K562 (cell line): Measurements from ENCODE around the gene GTF2A1L. TPM values are rescaled to one million over a fixed set of nuclear protein-coding genes. Genes with fewer than 3 reads are reported as not detected.

Source experiments
- CCAR2 ChIP-seq: fragments of 200-400 bp; formaldehyde crosslinking; IDR thresholded peaks from 2 replicates; pipeline ENCODE4 v1.6.1; 2017; ENCODE audit warnings: mild to moderate bottlenecking, low read depth, low read length
- ELK1 ChIP-seq: sonication (generic); formaldehyde crosslinking; IDR thresholded peaks from 2 replicates; pipeline ENCODE4 v1.8.1; 2022; ENCODE audit warnings: missing genetic modification reagents
- EP300 ChIP-seq: IDR thresholded peaks from 2 replicates; pipeline ENCODE4 v1.6.1; 2012; ENCODE audit warnings: low read length, improper control_type of control experiment
- FOSL1 ChIP-seq: fragments of 200-800 bp; sonication (Bioruptor generic); conservative IDR thresholded peaks from 2 replicates; pipeline ENCODE4 v1.6.1; 2016; ENCODE audit warnings: missing genetic modification characterization, missing compliant biosample characterization
- FOXJ3 ChIP-seq: sonication (generic); formaldehyde crosslinking; IDR thresholded peaks from 2 replicates; pipeline ENCODE4 v1.4.0; 2020; ENCODE audit warnings: mild to moderate bottlenecking, missing genetic modification reagents
- FOXK1 ChIP-seq: sonication (generic); formaldehyde crosslinking; IDR thresholded peaks from 2 replicates; pipeline ENCODE4 v1.8.0; 2022; ENCODE audit warnings: missing genetic modification reagents, mild to moderate bottlenecking, borderline replicate concordance
- KAT8 ChIP-seq: fragments of 450-650 bp; IDR thresholded peaks from 2 replicates; pipeline ENCODE4 v1.6.1; 2016; ENCODE audit warnings: low read depth, mild to moderate bottlenecking
- NR2F6 ChIP-seq: fragments of 450-650 bp; formaldehyde crosslinking; IDR thresholded peaks from 2 replicates; pipeline ENCODE4 v1.4.0; 2020; ENCODE audit warnings: mild to moderate bottlenecking
- POLR2A ChIP-seq: fragments of 450-650 bp; conservative IDR thresholded peaks from 2 replicates; pipeline ENCODE4 v1.6.1; 2016
- SMARCC2 ChIP-seq: fragments of 450-650 bp; IDR thresholded peaks from 2 replicates; pipeline ENCODE4 v1.6.1; 2017; ENCODE audit warnings: antibody characterized with exemption, moderate library complexity, mild to moderate bottlenecking, low read depth
- TOE1 ChIP-seq, 2 experiments: fragments of 450-650 bp in 1 of 2; sonication (generic) in 1 of 2; formaldehyde crosslinking in 1 of 2; IDR thresholded peaks; 2 replicates each; pipeline versions ENCODE4 v1.7.1 to v1.8.0; 2016 to 2022; ENCODE audit warnings: borderline replicate concordance in 2 of 2, mild to moderate bottlenecking in 2 of 2, antibody characterized with exemption in 1 of 2, inconsistent platforms in 1 of 2, low read depth in 1 of 2, missing genetic modification reagents in 1 of 2, moderate library complexity in 1 of 2
- ZBTB9 ChIP-seq: fragments of 450-650 bp; formaldehyde crosslinking; IDR thresholded peaks from 2 replicates; pipeline ENCODE4 v1.4.0; 2020; ENCODE audit warnings: mild to moderate bottlenecking, moderate library complexity
- ZFP1 ChIP-seq: fragments of 450-650 bp; formaldehyde crosslinking; IDR thresholded peaks from 2 replicates; pipeline ENCODE4 v1.4.0; 2020; ENCODE audit warnings: mild to moderate bottlenecking, mixed read lengths
- ZHX1 ChIP-seq: fragments of 150-350 bp; conservative IDR thresholded peaks from 2 replicates; pipeline ENCODE4 v1.6.1; 2014; ENCODE audit warnings: low read length
- ZNF639 ChIP-seq, 2 experiments: fragments of 200-800 bp in 1 of 2; sonication (Bioruptor generic) in 1 of 2; sonication (generic) in 1 of 2; formaldehyde crosslinking in 1 of 2; IDR thresholded peaks in 1 of 2; conservative IDR thresholded peaks in 1 of 2; 2 replicates each; pipeline versions ENCODE4 v1.5.0 to v1.6.1; 2016 to 2020; ENCODE audit warnings: missing compliant biosample characterization in 1 of 2, missing genetic modification characterization in 1 of 2, missing genetic modification reagents in 1 of 2
- polyA plus RNA-seq, 8 experiments: library from polyadenylated mRNA; depleted of rRNA in 4 of 8; stranded (reverse) in 5 of 8; unstranded in 3 of 8; fragments of >200 nt; fragmentation: Nextera tagmentation in 2 of 8; fragmentation: Illumina TruSeq in 1 of 8; extraction: Ambion mirVana in 2 of 8; extraction: Trizol in 1 of 8; gene quantifications; 2 replicates each; pipeline versions ENCODE4 v1.2.1 to v1.2.3, GENCODE V29; 2011 to 2014; ENCODE audit warnings: inconsistent platforms in 1 of 8, missing spikeins in 1 of 8
- total RNA-seq, 7 experiments: library from RNA; depleted of rRNA in 6 of 7; stranded (reverse); fragments of >200 nt in 6 of 7; fragmentation: Illumina TruSeq in 2 of 7; extraction: Trizol in 2 of 7; gene quantifications; 2 replicates each; pipeline versions ENCODE4 v1.2.1 to v1.2.3, GENCODE V29; 2011 to 2021; ENCODE audit warnings: low replicate concordance in 1 of 7

GTF2A1L gene
- total and polyA plus RNA-seq, 9 of the 15 experiments (the other 6 are each of a cell fraction or from before 2014, with no cell fraction given) = 0.05 to 0.35 (median 0.12) TPM; not detected in 5

GRCh38 chr2:48605482-48606175 is 12.0 kb upstream of the GTF2A1L start (continued):
- no peak for TF ChIP-seq ZHX1
- TF ChIP-seq POLR2A = no peak
- TF ChIP-seq KAT8 = no peak
- peak; percentile 92 for TF ChIP-seq SMARCC2
- no peak for TF ChIP-seq ELK1 (CRISPR knock-in tag)
- peak in 1 of 2 experiments; percentile 71; a peak in 1 of 4 replicates for TF ChIP-seq ZNF639 (CRISPR knock-in tag; conservative IDR thresholded peaks at IDR 0.05 in 1 of 2, IDR thresholded peaks at IDR 0.05 in 1 of 2)
- peak; percentile 77 for TF ChIP-seq FOSL1 (tag)
- peak; percentile 98 for TF ChIP-seq EP300
- no peak for TF ChIP-seq FOXJ3 (CRISPR knock-in tag)
- no peak for TF ChIP-seq FOXK1 (CRISPR knock-in tag)
- TF ChIP-seq ZFP1 = no peak
- no peak for TF ChIP-seq ZBTB9 (CRISPR knock-in tag)
- no peak for TF ChIP-seq TOE1 (IDR thresholded peaks at IDR 0.05; ENCODE audit: borderline replicate concordance)
- TF ChIP-seq TOE1 (CRISPR knock-in tag; IDR thresholded peaks at IDR 0.05; ENCODE audit: borderline replicate concordance, low read depth) = no peak
- no peak for TF ChIP-seq NR2F6
- TF ChIP-seq CCAR2 = no peak
